Heart right ventricle (tissue), 16 donors: ENCODE data around the gene FASN. TPM values are rescaled to one million over a fixed set of nuclear protein-coding genes. Genes with fewer than 3 reads are reported as not detected.

ENCODE experiments used
- ATAC-seq, 8 donors: fragments of 200-7000 bp; cut with Tn5 transposase; one replicate each; pipeline ENCODE4 v1.9.1; 2020; ENCODE audit warnings: mild to moderate bottlenecking in 8 of 8, moderate library complexity in 8 of 8, moderate number of reproducible peaks in 1 of 8
- DNase-seq, 2 donors: peaks; one replicate each; pipeline ENCODE4 v3.0.0-alpha.2; 2020
- H3K27ac ChIP-seq, 10 donors: fragments of 200-600 bp; sonication (generic) in 2 of 10; one replicate each; pipeline versions ENCODE4 v1.5.0 to v1.8.0; 2020 to 2022; ENCODE audit warnings: mild to moderate bottlenecking in 3 of 10
- H3K27me3 ChIP-seq, 7 donors: fragments of 200-600 bp; one replicate each; pipeline ENCODE4 v1.8.0; 2021 to 2022; ENCODE audit warnings: mild to moderate bottlenecking in 2 of 7
- H3K36me3 ChIP-seq, 9 donors: fragments of 200-600 bp; sonication (generic) in 1 of 9; one replicate each; pipeline versions ENCODE4 v1.5.0 to v1.8.0; 2020 to 2022; ENCODE audit warnings: mild to moderate bottlenecking in 2 of 9
- H3K4me1 ChIP-seq, 9 donors: fragments of 200-600 bp; sonication (generic) in 1 of 9; one replicate each; pipeline versions ENCODE4 v1.5.0 to v1.8.0; 2020 to 2022; ENCODE audit warnings: mild to moderate bottlenecking in 4 of 9
- H3K4me3 ChIP-seq, 10 donors: fragments of 200-600 bp; sonication (generic) in 2 of 10; one replicate each; pipeline versions ENCODE4 v1.5.0 to v1.8.0; 2020 to 2022; ENCODE audit warnings: mild to moderate bottlenecking in 7 of 10, moderate library complexity in 2 of 10
- H3K9me3 ChIP-seq, 11 donors: fragments of 200-600 bp in 10 of 11; sonication (generic) in 2 of 11; one replicate each; pipeline versions ENCODE4 v1.5.0 to v1.8.0; 2013 to 2022; ENCODE audit warnings: mild to moderate bottlenecking in 2 of 11, control low read depth in 1 of 11, moderate library complexity in 1 of 11
- WGBS, 2 donors: extraction: QIAGEN DNeasy Blood & Tissue Kit; methylation state at CpG; one replicate each; pipeline ENCODE4 v1.1.7; 2013; ENCODE audit warnings: inconsistent platforms in 1 of 2; 5-methylcytosine and 5-hydroxymethylcytosine counted together
- intact Hi-C, 10 donors: fragments of 100-400 bp; cut with DNase I; formaldehyde crosslinking; loops; one replicate each; pipeline versions ENCODE4 v1.11.1 to v1.14.2; 2022
- polyA plus RNA-seq, 2 donors: library from polyadenylated mRNA; stranded (reverse); fragments of 200-250 nt; gene quantifications; one replicate each; pipeline ENCODE4 v1.2.3, GENCODE V29; 2013
- total RNA-seq, 10 donors: library from RNA; stranded (reverse); fragmentation: NEBNext Ultra II Directional in 3 of 10; extraction: Animal tissue kit (Norgen Biotek cat#: 25700) in 3 of 10; gene quantifications; one replicate each; pipeline versions ENCODE4 v1.2.1 to v1.2.4, GENCODE V29; 2021 to 2023
- TF ChIP-seq, protein P1 (sequence below), 9 donors: fragments of 200-600 bp; sonication (generic) in 2 of 9; IDR thresholded peaks; one replicate each; pipeline versions ENCODE4 v1.5.0 to v1.8.0; 2021 to 2022; ENCODE audit warnings: antibody characterized with exemption in 9 of 9, mild to moderate bottlenecking in 5 of 9, moderate library complexity in 1 of 9
- donor health status: Arrhythmogenic right ventricular cardiomyopathy.
- donor health status: ischemic (EF 13 %, LVEDD 7.1; RV severe dilation, severe dysfunction).
- donor health status: healthy with polysubstance abuse.
- donor health status: DM: no; HTN: yes; CAD: no.
- donor health status: DM: no; HTN: no; CAD: no.
- donor health status: ischemic (EF 25% LVEDD 6.9; RV normal size, moderate dysfunction).
- donor health status: ischemic (EF 25% LVEDD 5.7; RV mildly dilated, moderate dysfunction).
- donor health status: healthy.
- donor health status: DM: yes; HTN: yes; CAD: no.
- donor health status: Ischemic cardiomyopathy.
- donor health status: ischemic (EF 35%, LVEDD 5.7; RV mildly dilated, moderate dysfunction).
- donor health status: nonischemic (EF 11% LVEDD 7.7; RV severe dilation, severe dysfunction).
- donor health status: DM: yes; HTN: yes; CAD: no.
- donor health status: PGD.
- donor health status: ischemic (EF 29% LVEDD 5.4; RV normal size, mild dysfunction).
- donor health status: nonischemic (EF 23%, LVEDD 6.1; RV moderate dilation, normal function).

The FASN gene
- total and polyA plus RNA-seq, 12 donors: 9.0 to 62.4 (median 20.4) TPM

DNA sequence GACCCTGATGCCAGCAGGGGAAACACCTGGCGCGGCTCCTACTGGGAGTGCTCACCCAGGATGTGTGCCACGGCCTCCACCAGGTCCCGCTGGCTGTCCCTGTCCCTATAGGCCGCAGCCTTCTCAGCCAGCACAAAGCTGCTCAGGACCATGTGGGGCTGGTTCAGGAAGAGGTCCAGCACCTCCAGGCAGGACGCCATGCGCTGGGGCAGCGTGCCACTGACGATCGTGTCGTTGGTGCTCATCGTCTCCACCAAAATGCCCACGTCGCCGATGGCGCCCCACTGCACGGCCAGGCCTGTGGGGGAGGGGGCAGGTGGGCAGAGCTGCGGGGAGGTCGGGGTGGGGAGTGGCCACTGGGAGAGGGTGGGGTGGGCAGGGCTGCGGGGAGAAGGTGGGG lies 16.5 kb downstream of the FASN start:
- Histone ChIP-seq H3K4me1 (peaks cover 0 to 6% (median 0%) of the 10 kb centered on the region in 9 donors), H3K36me3 (peaks cover 0 to 83% (median 54%) of the 10 kb centered on the region in 9 donors), H3K27ac (no peak overlapping the region), H3K4me3 (no peak overlapping the region), H3K9me3 (no peaks in the 10 kb centered on the region), H3K27me3 (no peaks in the 10 kb centered on the region)
- no peak for ATAC-seq
- intact Hi-C loops: no loop called here
- WGBS, 2 donors: 94 to 95% methylated on average over 19 to 20 of the region's 20 CpGs
- TF ChIP-seq, protein P1, sequence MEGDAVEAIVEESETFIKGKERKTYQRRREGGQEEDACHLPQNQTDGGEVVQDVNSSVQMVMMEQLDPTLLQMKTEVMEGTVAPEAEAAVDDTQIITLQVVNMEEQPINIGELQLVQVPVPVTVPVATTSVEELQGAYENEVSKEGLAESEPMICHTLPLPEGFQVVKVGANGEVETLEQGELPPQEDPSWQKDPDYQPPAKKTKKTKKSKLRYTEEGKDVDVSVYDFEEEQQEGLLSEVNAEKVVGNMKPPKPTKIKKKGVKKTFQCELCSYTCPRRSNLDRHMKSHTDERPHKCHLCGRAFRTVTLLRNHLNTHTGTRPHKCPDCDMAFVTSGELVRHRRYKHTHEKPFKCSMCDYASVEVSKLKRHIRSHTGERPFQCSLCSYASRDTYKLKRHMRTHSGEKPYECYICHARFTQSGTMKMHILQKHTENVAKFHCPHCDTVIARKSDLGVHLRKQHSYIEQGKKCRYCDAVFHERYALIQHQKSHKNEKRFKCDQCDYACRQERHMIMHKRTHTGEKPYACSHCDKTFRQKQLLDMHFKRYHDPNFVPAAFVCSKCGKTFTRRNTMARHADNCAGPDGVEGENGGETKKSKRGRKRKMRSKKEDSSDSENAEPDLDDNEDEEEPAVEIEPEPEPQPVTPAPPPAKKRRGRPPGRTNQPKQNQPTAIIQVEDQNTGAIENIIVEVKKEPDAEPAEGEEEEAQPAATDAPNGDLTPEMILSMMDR (IDR thresholded peaks at IDR 0.05): no peak
- no peak for DNase-seq

DNA sequence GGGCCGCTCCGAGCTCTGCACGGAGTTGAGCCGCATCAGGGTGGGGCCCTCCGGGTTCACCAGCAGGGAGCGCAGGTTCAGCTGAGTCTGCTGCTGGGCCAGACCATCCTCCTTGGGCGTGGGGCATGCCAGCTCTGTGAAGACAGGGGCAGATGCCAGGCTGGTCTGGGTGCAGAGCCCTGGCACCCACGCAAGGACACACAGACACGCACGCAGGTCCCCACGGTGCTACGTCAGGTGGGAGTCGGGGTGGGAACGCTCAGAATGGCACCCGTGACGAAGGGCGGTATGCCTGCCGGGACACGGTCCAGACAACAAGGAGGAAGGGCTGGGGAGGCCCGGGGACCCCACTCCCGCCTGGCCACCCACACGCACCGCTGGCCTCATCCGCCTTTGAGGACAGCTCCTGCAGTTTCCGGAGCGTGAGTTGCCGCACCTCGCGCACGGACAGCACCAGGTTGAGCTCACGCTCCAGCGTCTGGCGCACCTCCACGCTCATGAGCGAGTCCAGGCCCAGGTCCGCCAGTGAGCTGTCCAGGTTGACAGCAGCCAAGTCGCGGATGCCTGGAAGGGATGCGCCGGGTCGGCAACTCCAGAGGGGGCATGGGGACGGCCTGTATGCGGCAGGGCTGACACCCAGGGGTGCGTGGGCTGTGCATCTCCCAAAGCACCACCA lies 17.1 kb downstream of the FASN start:
- Histone ChIP-seq H3K27me3 (no peaks in the 10 kb centered on the region), H3K9me3 (no peaks in the 10 kb centered on the region), H3K27ac (no peak overlapping the region), H3K4me1 (peaks cover 0 to 6% (median 0%) of the 10 kb centered on the region in 9 donors), H3K36me3 (peaks cover 0 to 77% (median 48%) of the 10 kb centered on the region in 9 donors), H3K4me3 (no peak overlapping the region)
- DNase-seq: no peak
- 93 to 96% methylated on average over 44 of the region's 44 CpGs for WGBS, 2 donors
- ATAC-seq: no peak
- intact Hi-C loops: no loop called here
- TF ChIP-seq, protein P1 (IDR thresholded peaks at IDR 0.05): no peak

GRCh38 chr17:82080048-82080788 lies 17.8 kb downstream of the FASN start:
- 91% methylated on average over 36 of the region's 36 CpGs for WGBS, 2 donors
- DNase-seq (no peak), ATAC-seq (no peak)
- TF ChIP-seq, protein P1 (IDR thresholded peaks at IDR 0.05): no peak
- Histone ChIP-seq H3K27me3 (no peaks in the 10 kb centered on the region), H3K9me3 (no peaks in the 10 kb centered on the region), H3K4me3 (no peak overlapping the region), H3K27ac (no peak overlapping the region), H3K4me1 (peaks cover 0 to 6% (median 0%) of the 10 kb centered on the region in 9 donors), H3K36me3 (peaks cover 0 to 70% (median 43%) of the 10 kb centered on the region in 9 donors)
- intact Hi-C loops: no loop called here

- WGBS, 2 donors: 94 to 96% methylated on average over 44 to 47 of the region's 47 CpGs
- Histone ChIP-seq H3K27me3 (no peaks in the 10 kb centered on the region), H3K9me3 (no peaks in the 10 kb centered on the region), H3K27ac (no peak overlapping the region), H3K36me3 (peaks cover 0 to 59% (median 38%) of the 10 kb centered on the region in 9 donors), H3K4me3 (no peak overlapping the region), H3K4me1 (peaks cover 0 to 6% (median 0%) of the 10 kb centered on the region in 9 donors)
- no peak for ATAC-seq
- intact Hi-C loops: no loop called here
- DNase-seq: no peak
- TF ChIP-seq, protein P1 (IDR thresholded peaks at IDR 0.05): no peak
These were observed 18.9 kb downstream of the FASN start for GRCh38 chr17:82079001-82079677.
